ENCODE data around the gene ZNF844.

The ZNF844 gene

GRCh38 chr19:12064590-12065538, at the start of gene ZNF844:
TSS of gene ZNF844 (plus strand) at chr19:12064731. CDS start at chr19:12064874, 143 bp downstream.
- DNase-seq (ENCODE audit: low read depth): peak; percentile 55
- TF ChIP-seq, protein P1, sequence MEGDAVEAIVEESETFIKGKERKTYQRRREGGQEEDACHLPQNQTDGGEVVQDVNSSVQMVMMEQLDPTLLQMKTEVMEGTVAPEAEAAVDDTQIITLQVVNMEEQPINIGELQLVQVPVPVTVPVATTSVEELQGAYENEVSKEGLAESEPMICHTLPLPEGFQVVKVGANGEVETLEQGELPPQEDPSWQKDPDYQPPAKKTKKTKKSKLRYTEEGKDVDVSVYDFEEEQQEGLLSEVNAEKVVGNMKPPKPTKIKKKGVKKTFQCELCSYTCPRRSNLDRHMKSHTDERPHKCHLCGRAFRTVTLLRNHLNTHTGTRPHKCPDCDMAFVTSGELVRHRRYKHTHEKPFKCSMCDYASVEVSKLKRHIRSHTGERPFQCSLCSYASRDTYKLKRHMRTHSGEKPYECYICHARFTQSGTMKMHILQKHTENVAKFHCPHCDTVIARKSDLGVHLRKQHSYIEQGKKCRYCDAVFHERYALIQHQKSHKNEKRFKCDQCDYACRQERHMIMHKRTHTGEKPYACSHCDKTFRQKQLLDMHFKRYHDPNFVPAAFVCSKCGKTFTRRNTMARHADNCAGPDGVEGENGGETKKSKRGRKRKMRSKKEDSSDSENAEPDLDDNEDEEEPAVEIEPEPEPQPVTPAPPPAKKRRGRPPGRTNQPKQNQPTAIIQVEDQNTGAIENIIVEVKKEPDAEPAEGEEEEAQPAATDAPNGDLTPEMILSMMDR (conservative IDR thresholded peaks at IDR 0.05; ENCODE audit: low read depth, low read length): no peak
- peak within 1 kb of the TSS; percentile 65 for H3K4me3 ChIP-seq (ENCODE audit: low read length)

GRCh38 chr19:12015015-12015752, 49.3 kb upstream of the ZNF844 start:
- TF ChIP-seq, protein P1 (conservative IDR thresholded peaks at IDR 0.05; ENCODE audit: low read depth, low read length): no peak
- H3K4me3 ChIP-seq (ENCODE audit: low read length): no peak overlapping the region
- DNase-seq (ENCODE audit: low read depth): no peak

- no peak overlapping the region for H3K4me3 ChIP-seq (ENCODE audit: low read length)
- DNase-seq (ENCODE audit: low read depth): no peak
- TF ChIP-seq, protein P1 (conservative IDR thresholded peaks at IDR 0.05; ENCODE audit: low read depth, low read length): no peak
These were observed 48.8 kb upstream of the ZNF844 start for GRCh38 chr19:12015753-12016116.

- peak overlapping the region; percentile 84 for H3K4me3 ChIP-seq (ENCODE audit: low read length)
- TF ChIP-seq, protein P1 (conservative IDR thresholded peaks at IDR 0.05; ENCODE audit: low read depth, low read length): no peak
- no peak for DNase-seq (ENCODE audit: low read depth)
These were observed 30.3 kb upstream of the ZNF844 start for GRCh38 chr19:12034198-12034597.

DNA sequence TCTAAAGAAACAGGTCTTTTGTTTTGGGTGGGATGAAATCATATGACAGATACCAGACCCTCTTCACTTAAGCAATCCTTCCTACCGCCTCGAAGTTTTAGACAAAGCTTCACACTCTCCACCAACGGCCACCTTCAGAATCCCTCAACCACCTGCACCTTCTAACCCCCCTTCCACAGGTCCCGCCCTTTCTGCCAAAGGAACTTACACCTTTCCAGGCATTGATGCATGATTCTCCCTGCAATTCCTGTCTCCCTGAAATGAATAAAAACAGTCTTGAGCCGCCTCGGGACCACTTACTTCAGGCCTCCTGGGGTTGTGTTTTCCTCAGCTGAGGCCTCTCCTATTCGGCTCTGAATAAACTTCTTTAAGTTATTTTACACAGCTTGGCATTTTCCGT, 29.9 kb upstream of the ZNF844 start:
- DNase-seq (ENCODE audit: low read depth): no peak
- TF ChIP-seq, protein P1 (conservative IDR thresholded peaks at IDR 0.05; ENCODE audit: low read depth, low read length): no peak
- H3K4me3 ChIP-seq (ENCODE audit: low read length): peak overlapping the region; percentile 84

DNA sequence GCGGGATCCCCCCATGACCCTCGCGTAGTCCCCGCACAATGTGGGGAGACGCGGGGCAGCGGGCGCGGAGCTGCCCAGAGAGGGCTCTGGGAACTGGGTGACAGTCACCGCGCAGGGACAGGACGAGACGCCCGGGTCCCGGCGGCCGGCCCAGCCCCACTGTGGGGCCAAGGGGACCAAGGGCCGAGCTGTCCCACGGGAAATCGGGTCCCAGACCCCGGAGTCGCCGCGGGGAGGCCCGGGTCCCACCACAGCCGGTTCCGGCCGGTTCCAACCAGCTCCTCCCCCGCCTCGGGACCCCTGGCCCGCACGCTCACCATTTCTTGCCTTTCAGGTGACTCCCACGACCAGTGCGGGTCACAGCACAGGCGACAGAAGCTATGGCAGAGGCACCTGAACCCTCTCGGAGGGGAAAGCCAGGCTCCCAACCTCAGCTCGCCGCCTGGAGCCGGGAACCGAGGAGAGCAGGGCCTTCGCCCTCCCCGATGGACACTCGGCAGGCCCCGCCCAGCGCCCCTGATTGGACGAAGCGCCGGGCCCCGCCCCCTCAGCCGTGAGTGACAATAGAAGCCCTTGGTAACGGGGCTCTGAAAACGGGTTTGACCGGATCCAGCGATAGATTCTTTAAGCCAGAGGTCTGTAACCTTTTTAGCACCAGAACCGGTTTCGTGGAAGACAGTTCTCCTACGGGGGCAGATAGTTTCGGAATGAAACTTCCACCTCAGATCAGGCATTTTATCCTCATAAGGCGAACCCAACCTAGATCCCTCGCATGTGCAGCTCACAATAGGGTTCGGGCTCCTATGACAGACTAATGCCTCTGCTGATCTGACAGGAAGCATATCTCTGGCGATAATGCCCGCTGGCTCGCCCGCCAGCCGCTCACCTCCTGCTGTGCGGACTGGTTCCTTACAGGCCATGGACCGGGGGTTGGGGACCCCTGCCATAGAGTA, 29.0 kb upstream of the ZNF844 start, which contains the start of gene ZNF433:
ZNF433 (minus strand) TSS at position 460 of the 953 bp plus-strand sequence; CDS start at position 320, 140 bp downstream.
- peak; percentile 27 for DNase-seq (ENCODE audit: low read depth)
- peak within 1 kb of the TSS; percentile 84 for H3K4me3 ChIP-seq (ENCODE audit: low read length)
- TF ChIP-seq, protein P1 (conservative IDR thresholded peaks at IDR 0.05; ENCODE audit: low read depth, low read length): no peak
